KOPT-K1 (cell line): ENCODE data around the gene GDNF.
"Not testable (repeated sequence)": the region's sequence is repeated elsewhere in the genome, so short reads cannot be mapped to it uniquely, and the experiment has no call there.

Source experiments
- H3K27ac ChIP-seq: fragments of 200-600 bp; sonication (generic); 2 replicates; pipeline ENCODE4 v1.5.1; 2016; ENCODE audit warnings: antibody characterized with exemption, mild to moderate bottlenecking, low read depth, low read length; ENCODE audit not compliant: poor library complexity, severe bottlenecking
- H3K36me3 ChIP-seq: fragments of 200-600 bp; sonication (generic); 2 replicates; pipeline ENCODE4 v1.5.1; 2017; ENCODE audit warnings: antibody characterized with exemption, mild to moderate bottlenecking, low read length, moderate library complexity; ENCODE audit not compliant: insufficient read depth
- H3K9me3 ChIP-seq: fragments of 200-600 bp; sonication (generic); 2 replicates; pipeline ENCODE4 v1.5.1; 2017; ENCODE audit warnings: antibody characterized with exemption, low read length, mild to moderate bottlenecking; ENCODE audit not compliant: insufficient read depth, poor library complexity, severe bottlenecking

The GDNF gene

DNA sequence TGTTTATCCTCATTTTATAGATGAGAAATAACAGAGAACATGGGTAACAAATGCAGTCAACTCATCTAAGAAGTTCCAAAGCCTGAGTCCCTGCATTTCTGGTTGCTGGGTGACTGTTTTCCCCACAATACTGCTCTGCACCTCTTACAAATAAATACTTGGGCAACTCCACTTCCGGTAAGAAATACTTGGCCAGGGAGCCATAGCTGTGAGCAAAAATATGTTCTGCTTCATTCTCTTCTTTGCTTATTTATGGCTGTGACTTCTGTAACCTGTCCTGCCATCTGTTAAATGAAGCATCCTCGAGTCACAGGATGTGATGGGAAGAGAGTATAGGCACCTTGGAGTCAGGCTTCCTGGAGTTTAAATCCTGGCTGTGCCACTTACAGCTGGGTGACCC, 49.9 kb downstream of the GDNF start:
- Histone ChIP-seq H3K36me3 (no peaks in the 10 kb centered on the region), H3K9me3 (no peaks in the 10 kb centered on the region), H3K27ac (no peak overlapping the region)

DNA sequence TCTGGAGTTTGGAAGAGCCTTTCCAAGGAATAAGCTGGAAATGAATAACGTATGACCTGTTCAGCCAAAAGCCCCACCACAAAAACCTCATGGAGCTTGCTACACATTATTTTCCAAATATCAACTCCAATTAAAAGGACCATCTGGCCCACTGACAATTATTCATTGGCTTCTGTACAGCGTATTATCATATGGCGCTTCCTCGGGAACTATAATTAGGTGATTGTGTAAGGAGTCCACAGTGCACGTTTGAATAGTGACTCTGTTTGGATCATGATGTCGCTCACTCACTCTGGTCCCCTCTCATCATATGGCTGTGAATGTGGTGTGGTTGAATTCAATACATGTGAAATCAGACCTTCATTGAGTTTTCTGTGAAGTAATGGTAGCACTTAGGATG, 52.1 kb downstream of the GDNF start:
- Histone ChIP-seq H3K9me3 (no peaks in the 10 kb centered on the region), H3K27ac (no peak overlapping the region), H3K36me3 (no peaks in the 10 kb centered on the region)

DNA sequence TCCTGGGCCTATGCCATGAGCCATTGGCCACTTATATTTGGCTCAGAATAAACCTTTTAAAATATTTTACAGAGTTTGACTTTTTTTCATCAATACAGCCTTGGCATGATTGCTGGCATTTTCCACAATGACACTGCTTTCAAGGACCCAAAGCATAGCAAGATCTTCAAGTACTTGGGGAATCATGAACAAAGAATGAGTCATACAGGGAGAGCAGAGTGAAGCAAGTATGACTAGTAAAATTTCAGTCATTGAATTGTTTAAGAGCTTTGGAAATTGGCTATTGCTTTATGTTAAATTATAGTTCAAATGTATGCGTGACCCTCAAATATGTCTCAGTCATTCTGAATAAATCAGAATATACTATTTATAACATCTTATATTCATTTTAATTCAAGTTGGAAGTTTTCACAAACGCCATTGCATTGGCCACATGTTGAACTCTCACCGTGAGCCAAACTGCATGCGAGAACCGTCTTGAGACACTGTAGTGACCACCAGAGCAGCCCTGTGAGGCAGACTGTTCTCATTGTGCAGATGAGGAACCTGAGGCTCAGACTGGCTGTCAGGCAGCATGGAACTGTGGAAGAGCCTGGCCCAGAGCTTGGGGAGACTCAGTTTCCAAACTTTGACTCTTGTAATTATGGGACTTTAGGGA, 52.9 kb downstream of the GDNF start:
- Histone ChIP-seq H3K27ac (no peak overlapping the region), H3K36me3 (no peaks in the 10 kb centered on the region)

GRCh38 chr5:37786416-37786815, 53.4 kb downstream of the GDNF start:
- Histone ChIP-seq H3K36me3 (no peaks in the 10 kb centered on the region), H3K9me3 (no peaks in the 10 kb centered on the region), H3K27ac (no peak overlapping the region)

More for the DNA sequence above, 52.9 kb downstream of the GDNF start:
- no peaks in the 10 kb centered on the region for H3K9me3 ChIP-seq

- H3K27ac ChIP-seq = not testable (repeated sequence)
Measured at GRCh38 chr5:37781409-37781808, 58.4 kb downstream of the GDNF start.

GRCh38 chr5:37777432-37778130, 62.3 kb downstream of the GDNF start:
- Histone ChIP-seq H3K36me3 (no peaks in the 10 kb centered on the region), H3K9me3 (peaks cover 15% of the 10 kb centered on the region), H3K27ac (no peak overlapping the region)

More at GRCh38 chr5:37781409-37781808, 58.4 kb downstream of the GDNF start:
- H3K36me3 ChIP-seq, H3K9me3 ChIP-seq: not testable (repeated sequence)

GRCh38 chr5:37776826-37777225, 63.0 kb downstream of the GDNF start:
- Histone ChIP-seq H3K9me3 (peaks cover 15% of the 10 kb centered on the region), H3K36me3 (no peaks in the 10 kb centered on the region), H3K27ac (no peak overlapping the region)

DNA sequence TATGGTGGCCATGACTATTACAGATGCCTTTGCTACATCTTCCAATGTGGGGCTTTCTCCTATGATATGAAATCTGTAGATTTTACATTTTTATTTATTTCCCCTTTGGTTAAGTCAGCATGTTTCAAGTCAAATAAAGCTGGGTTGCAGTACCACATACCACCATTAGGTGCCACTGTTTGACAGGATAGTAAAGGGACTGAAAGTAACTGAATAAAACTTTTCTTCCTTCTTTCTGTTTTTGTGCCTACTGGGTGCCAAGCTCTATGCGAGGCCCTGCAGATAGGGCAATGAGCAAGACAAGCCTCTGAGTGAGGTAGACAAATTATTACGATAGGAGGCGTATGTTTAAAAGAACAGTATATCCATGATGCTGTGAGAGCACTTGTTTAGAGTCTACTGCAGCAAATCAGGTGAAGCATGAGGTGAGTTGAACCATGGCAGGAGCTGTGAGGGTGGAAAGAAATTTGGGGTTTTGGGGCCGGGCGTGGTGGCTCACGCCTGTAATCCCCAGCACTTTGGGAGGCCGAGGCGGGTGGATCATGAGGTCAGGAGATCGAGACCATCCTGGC, 64.8 kb downstream of the GDNF start:
- Histone ChIP-seq H3K27ac (no peak overlapping the region), H3K36me3 (no peaks in the 10 kb centered on the region), H3K9me3 (peaks cover 15% of the 10 kb centered on the region)

DNA sequence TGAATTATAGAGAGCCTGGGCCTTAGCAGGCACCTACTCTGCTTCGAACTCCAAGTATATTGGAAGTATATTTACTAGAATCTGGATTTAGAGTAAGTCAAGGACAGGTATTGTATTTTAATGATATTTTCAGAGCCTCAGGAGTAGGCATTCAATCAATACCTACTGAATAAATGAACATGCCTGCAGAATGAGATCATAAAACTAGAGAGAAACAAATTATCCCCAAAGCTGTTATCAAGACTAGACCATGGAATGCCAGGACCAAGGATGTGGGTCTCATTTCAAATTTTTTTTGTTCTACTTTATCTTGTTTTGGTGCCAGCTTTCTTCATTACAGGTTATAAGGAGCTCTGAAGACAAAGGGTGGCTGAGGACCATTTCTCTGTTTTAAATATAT, 66.0 kb downstream of the GDNF start:
- no peaks in the 10 kb centered on the region for H3K36me3 ChIP-seq
- H3K27ac ChIP-seq = no peak overlapping the region
- peaks cover 15% of the 10 kb centered on the region for H3K9me3 ChIP-seq

DNA sequence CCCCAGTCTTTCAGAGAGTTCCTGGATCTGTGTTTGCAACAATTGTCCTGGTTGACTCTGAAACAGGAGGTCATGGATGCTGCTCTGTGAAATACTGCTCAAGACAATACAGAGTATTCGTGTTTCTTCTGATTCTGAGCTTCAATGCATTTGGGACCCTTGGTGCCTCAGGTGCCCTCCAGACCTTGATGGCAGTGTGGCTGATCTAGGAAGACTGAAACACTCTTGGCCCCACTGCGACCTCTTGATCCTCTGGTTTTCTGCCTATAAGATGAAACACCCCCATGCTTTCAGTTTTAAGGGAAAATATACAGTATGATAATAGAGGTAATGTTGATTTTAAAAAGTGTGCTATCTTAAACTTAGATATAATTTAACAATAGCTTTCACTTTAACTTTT, 67.6 kb downstream of the GDNF start:
- Histone ChIP-seq H3K36me3 (no peaks in the 10 kb centered on the region), H3K9me3 (peaks cover 15% of the 10 kb centered on the region), H3K27ac (no peak overlapping the region)

- Histone ChIP-seq H3K9me3 (peaks cover 15% of the 10 kb centered on the region), H3K36me3 (no peaks in the 10 kb centered on the region), H3K27ac (no peak overlapping the region)
Measured at GRCh38 chr5:37771731-37772130, 68.1 kb downstream of the GDNF start.

DNA sequence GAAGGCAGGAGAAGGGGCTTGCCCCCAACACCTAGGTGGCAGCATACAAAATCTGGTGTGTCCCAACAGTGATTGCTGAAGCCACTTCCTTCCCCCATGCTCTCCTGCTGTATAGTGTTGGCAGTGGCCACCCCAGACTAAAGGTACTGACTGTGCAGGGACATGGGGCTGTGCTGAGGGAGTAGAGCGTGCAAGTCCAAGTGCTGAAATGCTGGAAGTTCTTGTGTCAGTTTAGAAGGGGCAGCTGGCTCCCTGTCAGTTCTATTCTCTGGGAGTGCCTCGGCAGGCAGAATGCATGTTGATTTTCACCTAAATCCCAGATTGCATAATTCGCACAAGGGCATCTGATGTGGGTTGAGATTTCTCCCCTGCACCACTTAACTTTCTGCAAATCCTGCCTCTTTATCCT, 68.6 kb downstream of the GDNF start:
- H3K9me3 ChIP-seq = peaks cover 15% of the 10 kb centered on the region
- H3K27ac ChIP-seq = no peak overlapping the region
- H3K36me3 ChIP-seq = no peaks in the 10 kb centered on the region

GRCh38 chr5:37770786-37771185, 69.1 kb downstream of the GDNF start:
- Histone ChIP-seq H3K27ac (no peak overlapping the region), H3K9me3 (peaks cover 15% of the 10 kb centered on the region), H3K36me3 (no peaks in the 10 kb centered on the region)

- Histone ChIP-seq H3K27ac (no peak overlapping the region), H3K36me3 (no peaks in the 10 kb centered on the region), H3K9me3 (peaks cover 7% of the 10 kb centered on the region)
Measured at GRCh38 chr5:37769840-37770239, 70.0 kb downstream of the GDNF start.

GRCh38 chr5:37769108-37769507, 70.7 kb downstream of the GDNF start:
- Histone ChIP-seq H3K27ac (no peak overlapping the region), H3K36me3 (no peaks in the 10 kb centered on the region), H3K9me3 (no peaks in the 10 kb centered on the region)

GRCh38 chr5:37768371-37768770, 71.5 kb downstream of the GDNF start:
- Histone ChIP-seq H3K36me3 (no peaks in the 10 kb centered on the region), H3K27ac (no peak overlapping the region), H3K9me3 (no peaks in the 10 kb centered on the region)
